Hepatocyte (in vitro differentiated cells): Measurements from ENCODE around the gene MRGPRD. TPM values are rescaled to one million over a fixed set of nuclear protein-coding genes. Genes with fewer than 3 reads are reported as not detected.

ENCODE experiments used
- DNase-seq: peaks from one replicate; pipeline ENCODE4 v3.0.0-alpha.2; 2016; ENCODE audit warnings: low spot score
- H2AFZ ChIP-seq: fragments of 200-600 bp; sonication (generic); 2 replicates; pipeline ENCODE4 v1.6.0; 2016; ENCODE audit warnings: antibody characterized with exemption, mild to moderate bottlenecking
- H3K27ac ChIP-seq: fragments of 200-600 bp; sonication (generic); 2 replicates; pipeline ENCODE4 v1.5.1; 2016; ENCODE audit warnings: mild to moderate bottlenecking
- H3K27me3 ChIP-seq: fragments of 200-600 bp; sonication (generic); 2 replicates; pipeline ENCODE4 v1.6.1; 2016
- H3K36me3 ChIP-seq: fragments of 200-600 bp; sonication (generic); replicated peaks from 2 replicates; pipeline ENCODE4 v1.5.1; 2016; ENCODE audit warnings: low read depth; ENCODE audit not compliant: insufficient read depth
- H3K4me1 ChIP-seq: fragments of 200-600 bp; sonication (generic); 2 replicates; pipeline ENCODE4 v1.5.1; 2016; ENCODE audit warnings: mild to moderate bottlenecking, moderate library complexity; ENCODE audit not compliant: insufficient read depth
- H3K4me2 ChIP-seq: fragments of 200-600 bp; sonication (generic); 2 replicates; pipeline ENCODE4 v1.6.0; 2016
- H3K4me3 ChIP-seq: fragments of 200-600 bp; sonication (generic); 2 replicates; pipeline ENCODE4 v1.5.1; 2016; ENCODE audit warnings: mild to moderate bottlenecking
- H3K79me2 ChIP-seq: fragments of 200-600 bp; sonication (generic); 2 replicates; pipeline ENCODE4 v1.6.0; 2017; ENCODE audit warnings: mild to moderate bottlenecking
- H3K9me2 ChIP-seq: fragments of 200-600 bp; sonication (generic); replicated peaks from 2 replicates; pipeline ENCODE4 v1.6.0; 2017; ENCODE audit warnings: mild to moderate bottlenecking; ENCODE audit not compliant: insufficient read depth
- H3K9me3 ChIP-seq: fragments of 200-600 bp; sonication (generic); 2 replicates; pipeline ENCODE4 v1.5.1; 2016; ENCODE audit warnings: low read depth, mild to moderate bottlenecking
- H4K20me1 ChIP-seq: fragments of 200-600 bp; sonication (generic); 2 replicates; pipeline ENCODE4 v1.6.0; 2016; ENCODE audit warnings: mild to moderate bottlenecking; ENCODE audit not compliant: insufficient read depth, poor library complexity, severe bottlenecking
- CTCF ChIP-seq: fragments of 200-600 bp; sonication (generic); IDR thresholded peaks from 2 replicates; pipeline ENCODE4 v1.5.1; 2016; ENCODE audit warnings: antibody characterized with exemption, mild to moderate bottlenecking; ENCODE audit not compliant: poor library complexity
- EZH2 ChIP-seq: fragments of 200-600 bp; sonication (generic); IDR thresholded peaks from 2 replicates; pipeline ENCODE4 v1.6.1; 2016; ENCODE audit warnings: antibody characterized with exemption, mild to moderate bottlenecking, borderline replicate concordance
- EZH2phosphoT487 ChIP-seq: fragments of 200-600 bp; sonication (generic); IDR thresholded peaks from one replicate; pipeline ENCODE4 v1.6.1; 2018; ENCODE audit warnings: antibody characterized with exemption, mild to moderate bottlenecking, low read depth, moderate library complexity; ENCODE audit not compliant: unreplicated experiment, severe bottlenecking
- WGBS: methylation state at CpG from one replicate; pipeline ENCODE4 v1.1.6; 2016; ENCODE audit warnings: low lambda C conversion rate; ENCODE audit errors: missing lambda C conversion rate; 5-methylcytosine and 5-hydroxymethylcytosine counted together
- polyA plus RNA-seq: library from polyadenylated mRNA; unstranded; fragments of >200 nt; fragmentation: Nextera tagmentation; extraction: Ambion mirVana; gene quantifications from 2 replicates; pipeline ENCODE4 v1.2.1, GENCODE V29; 2016
- total RNA-seq: library from RNA; depleted of rRNA; stranded (reverse); fragments of >200 nt; gene quantifications from 2 replicates; pipeline ENCODE4 v1.2.3, GENCODE V29; 2014

The MRGPRD gene
- total and polyA plus RNA-seq, 2 experiments from 2014 or later, result not detected

- H3K4me2 ChIP-seq, result no peak overlapping the region
- H3K9me2 ChIP-seq, result no peaks in the 10 kb centered on the region
- H3K27ac ChIP-seq, result no peak overlapping the region
- no peaks in the 10 kb centered on the region for H3K79me2 ChIP-seq
- no peaks in the 10 kb centered on the region for H3K36me3 ChIP-seq
- no peak for TF ChIP-seq EZH2
- TF ChIP-seq CTCF, result no peak
- no peak for TF ChIP-seq EZH2phosphoT487
- H3K4me1 ChIP-seq, result peaks cover 9% of the 10 kb centered on the region
- H3K27me3 ChIP-seq, result no peaks in the 10 kb centered on the region
- WGBS, result 98% methylated on average over 17 of the region's 18 CpGs
- no peak for DNase-seq
- H4K20me1 ChIP-seq, result no peaks in the 10 kb centered on the region
- no peaks in the 10 kb centered on the region for H3K9me3 ChIP-seq
- H3K4me3 ChIP-seq, result no peak overlapping the region
- no peak overlapping the region for H2AFZ ChIP-seq
These were observed 42.7 kb downstream of the MRGPRD start for GRCh38 chr11:68938088-68938487.

- H3K4me1 ChIP-seq, result no peaks in the 10 kb centered on the region
- no peak overlapping the region for H3K27ac ChIP-seq
- TF ChIP-seq CTCF, result no peak
- TF ChIP-seq EZH2phosphoT487, result no peak
- H2AFZ ChIP-seq, result no peak overlapping the region
- 96% methylated on average over 28 of the region's 29 CpGs for WGBS
- no peak overlapping the region for H3K4me3 ChIP-seq
- no peaks in the 10 kb centered on the region for H3K79me2 ChIP-seq
- DNase-seq, result no peak
- no peaks in the 10 kb centered on the region for H3K9me2 ChIP-seq
- H3K4me2 ChIP-seq, result no peak overlapping the region
- no peaks in the 10 kb centered on the region for H4K20me1 ChIP-seq
- H3K27me3 ChIP-seq, result no peaks in the 10 kb centered on the region
- no peaks in the 10 kb centered on the region for H3K36me3 ChIP-seq
- no peaks in the 10 kb centered on the region for H3K9me3 ChIP-seq
These were observed 43.8 kb downstream of the MRGPRD start for GRCh38 chr11:68936676-68937620.

GRCh38 chr11:68936358-68936636, 44.5 kb downstream of the MRGPRD start:
- Histone ChIP-seq H4K20me1 (no peaks in the 10 kb centered on the region), H3K9me2 (no peaks in the 10 kb centered on the region), H3K4me3 (no peak overlapping the region), H3K36me3 (no peaks in the 10 kb centered on the region), H3K9me3 (no peaks in the 10 kb centered on the region), H2AFZ (no peak overlapping the region), H3K27me3 (no peaks in the 10 kb centered on the region), H3K79me2 (no peaks in the 10 kb centered on the region), H3K4me1 (no peaks in the 10 kb centered on the region), H3K4me2 (no peak overlapping the region), H3K27ac (no peak overlapping the region)
- DNase-seq, result no peak
- no peak for TF ChIP-seq CTCF
- no peak for TF ChIP-seq EZH2phosphoT487
- TF ChIP-seq EZH2, result no peak
- whole genome bisulfite sequencing, result 90% methylated on average over 10 of the region's 10 CpGs
